ENCODE results near the gene FOXC1. TPM values are rescaled to one million over a fixed set of nuclear protein-coding genes. Genes with fewer than 3 reads are reported as not detected.

Gene FOXC1
- total RNA-seq, 4 donors from 2014 or later = 0.75 to 0.96 (median 0.79) TPM

DNA sequence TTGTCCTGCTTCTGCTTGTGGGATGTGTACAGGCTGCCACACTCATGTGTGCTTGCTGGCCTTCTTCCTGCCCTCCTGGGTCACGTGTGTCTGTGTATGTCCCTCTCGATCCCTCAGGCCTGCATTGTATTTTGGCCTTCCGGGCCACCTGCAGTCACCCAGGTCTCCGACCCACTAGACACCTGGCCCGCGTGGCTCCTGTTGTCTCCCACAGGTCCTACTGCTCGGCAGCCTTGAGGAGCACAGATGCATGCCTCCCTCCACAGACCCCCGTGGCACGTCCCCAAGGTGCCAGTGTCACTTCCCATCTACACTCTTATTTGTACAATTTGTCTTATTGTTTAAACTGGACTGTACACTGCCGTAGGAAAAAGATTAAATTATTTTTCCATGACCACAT, 43.1 kb downstream of the FOXC1 start:
- intact Hi-C loops (cut with DNase I; ENCODE audit: low total_unique reads) (no loop called here), in situ Hi-C loops (cut with MboI; ENCODE audit: low pct_ligation_motif_present in 1 of 4, low pct_unique_long_range_greater_than_20kb in 1 of 4, low sequenced_read_pairs in 3 of 4) (no loop called here)
- H3K4me1 ChIP-seq = no peaks in the 10 kb centered on the region
- H3K27ac ChIP-seq = no peak overlapping the region
- no peaks in the 10 kb centered on the region for H3K27me3 ChIP-seq
- H3K36me3 ChIP-seq = no peaks in the 10 kb centered on the region
- H3K4me3 ChIP-seq = no peak overlapping the region
- 94 to 95% methylated on average over 4 to 10 of the region's 10 CpGs for WGBS, 2 donors (ENCODE audit: low coverage in 1 of 2)
- DNase-seq = no peak
- no peak for TF ChIP-seq EP300 (IDR thresholded peaks at IDR 0.05; ENCODE audit: low read depth)
- TF ChIP-seq, protein P1, sequence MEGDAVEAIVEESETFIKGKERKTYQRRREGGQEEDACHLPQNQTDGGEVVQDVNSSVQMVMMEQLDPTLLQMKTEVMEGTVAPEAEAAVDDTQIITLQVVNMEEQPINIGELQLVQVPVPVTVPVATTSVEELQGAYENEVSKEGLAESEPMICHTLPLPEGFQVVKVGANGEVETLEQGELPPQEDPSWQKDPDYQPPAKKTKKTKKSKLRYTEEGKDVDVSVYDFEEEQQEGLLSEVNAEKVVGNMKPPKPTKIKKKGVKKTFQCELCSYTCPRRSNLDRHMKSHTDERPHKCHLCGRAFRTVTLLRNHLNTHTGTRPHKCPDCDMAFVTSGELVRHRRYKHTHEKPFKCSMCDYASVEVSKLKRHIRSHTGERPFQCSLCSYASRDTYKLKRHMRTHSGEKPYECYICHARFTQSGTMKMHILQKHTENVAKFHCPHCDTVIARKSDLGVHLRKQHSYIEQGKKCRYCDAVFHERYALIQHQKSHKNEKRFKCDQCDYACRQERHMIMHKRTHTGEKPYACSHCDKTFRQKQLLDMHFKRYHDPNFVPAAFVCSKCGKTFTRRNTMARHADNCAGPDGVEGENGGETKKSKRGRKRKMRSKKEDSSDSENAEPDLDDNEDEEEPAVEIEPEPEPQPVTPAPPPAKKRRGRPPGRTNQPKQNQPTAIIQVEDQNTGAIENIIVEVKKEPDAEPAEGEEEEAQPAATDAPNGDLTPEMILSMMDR (IDR thresholded peaks at IDR 0.05) = no peak
- no peak for TF ChIP-seq POLR2A (IDR thresholded peaks at IDR 0.05)
- no peaks in the 10 kb centered on the region for H3K9me3 ChIP-seq

DNA sequence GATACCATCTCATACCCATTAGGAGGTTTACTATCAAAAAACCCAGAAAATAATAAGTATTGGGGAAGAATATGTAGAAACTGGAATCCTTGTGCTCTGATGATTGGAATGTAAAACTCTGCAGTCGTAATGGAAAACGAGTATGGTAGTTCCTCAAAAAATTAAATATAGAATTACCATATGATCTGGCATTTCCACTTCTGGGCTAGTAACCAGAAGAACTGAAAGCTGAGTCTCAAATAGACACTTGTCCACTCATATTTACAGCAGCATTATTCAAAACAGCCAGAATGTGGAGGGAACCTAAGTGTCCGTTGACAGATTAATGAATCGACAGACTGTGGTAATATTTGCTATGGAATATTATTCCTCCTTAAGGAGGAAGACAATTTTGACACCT, 44.3 kb downstream of the FOXC1 start:
- in situ Hi-C loops (cut with MboI; ENCODE audit: low pct_ligation_motif_present in 1 of 4, low pct_unique_long_range_greater_than_20kb in 1 of 4, low sequenced_read_pairs in 3 of 4) = no loop called here
- no peaks in the 10 kb centered on the region for H3K4me1 ChIP-seq
- intact Hi-C loops (cut with DNase I; ENCODE audit: low total_unique reads) = no loop called here
- 69 to 78% methylated on average over 4 of the region's 4 CpGs for WGBS, 2 donors (ENCODE audit: low coverage in 1 of 2)
- DNase-seq = no peak
- H3K4me3 ChIP-seq = no peak overlapping the region
- H3K36me3 ChIP-seq = no peaks in the 10 kb centered on the region
- TF ChIP-seq, protein P1 (IDR thresholded peaks at IDR 0.05) = no peak
- TF ChIP-seq EP300 (IDR thresholded peaks at IDR 0.05; ENCODE audit: low read depth) (no peak), POLR2A (IDR thresholded peaks at IDR 0.05) (no peak), POLR2AphosphoS5 (IDR thresholded peaks at IDR 0.05) (no peak)
- H3K27me3 ChIP-seq = no peaks in the 10 kb centered on the region
- H3K9me3 ChIP-seq = no peaks in the 10 kb centered on the region
- H3K27ac ChIP-seq = no peak overlapping the region

DNA sequence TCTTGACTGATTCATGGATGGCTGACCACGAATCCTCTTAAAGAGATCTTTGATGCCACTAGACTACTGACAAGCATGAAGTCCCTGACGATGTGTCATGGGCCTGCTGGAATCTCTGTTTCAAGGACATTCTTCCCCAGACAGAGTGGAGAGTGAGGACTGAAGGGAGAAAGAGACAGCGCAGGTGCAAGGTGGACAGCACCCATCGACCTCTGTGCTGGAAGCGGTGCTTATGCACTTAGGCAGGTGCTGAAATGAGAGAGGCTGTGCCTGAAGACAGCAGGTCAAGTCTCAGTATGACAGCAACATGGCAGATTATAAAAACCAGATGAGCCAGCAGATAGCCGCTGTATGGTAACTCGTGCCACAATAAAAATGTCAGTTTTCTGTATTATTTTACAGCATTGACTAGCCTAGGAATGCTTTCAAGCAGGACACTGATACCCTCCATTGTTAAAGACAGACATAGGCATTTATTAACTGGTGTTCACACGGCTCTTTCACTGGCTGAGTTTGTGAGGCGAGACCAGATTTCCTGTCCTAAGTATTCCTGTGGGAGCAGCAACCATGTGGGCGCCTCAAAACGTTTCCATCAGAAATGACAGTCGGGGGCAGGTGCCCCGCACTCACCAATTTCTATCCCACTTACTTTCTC, 47.5 kb downstream of the FOXC1 start:
- Histone ChIP-seq H3K36me3 (no peaks in the 10 kb centered on the region), H3K4me3 (no peak overlapping the region), H3K27me3 (no peaks in the 10 kb centered on the region), H3K4me1 (no peaks in the 10 kb centered on the region), H3K27ac (no peak overlapping the region), H3K9me3 (no peaks in the 10 kb centered on the region)
- no peak for DNase-seq
- TF ChIP-seq EP300 (IDR thresholded peaks at IDR 0.05; ENCODE audit: low read depth) = no peak
- TF ChIP-seq, protein P1 (IDR thresholded peaks at IDR 0.05) = no peak
- no peak for TF ChIP-seq POLR2A (IDR thresholded peaks at IDR 0.05)
- TF ChIP-seq POLR2AphosphoS5 (IDR thresholded peaks at IDR 0.05) = no peak
- in situ Hi-C loops (cut with MboI; ENCODE audit: low pct_ligation_motif_present in 1 of 4, low pct_unique_long_range_greater_than_20kb in 1 of 4, low sequenced_read_pairs in 3 of 4) = no loop called here
- intact Hi-C loops (cut with DNase I; ENCODE audit: low total_unique reads) = no loop called here
- WGBS, 2 donors (ENCODE audit: low coverage in 1 of 2) = 87 to 88% methylated on average over 3 to 13 of the region's 13 CpGs

DNA sequence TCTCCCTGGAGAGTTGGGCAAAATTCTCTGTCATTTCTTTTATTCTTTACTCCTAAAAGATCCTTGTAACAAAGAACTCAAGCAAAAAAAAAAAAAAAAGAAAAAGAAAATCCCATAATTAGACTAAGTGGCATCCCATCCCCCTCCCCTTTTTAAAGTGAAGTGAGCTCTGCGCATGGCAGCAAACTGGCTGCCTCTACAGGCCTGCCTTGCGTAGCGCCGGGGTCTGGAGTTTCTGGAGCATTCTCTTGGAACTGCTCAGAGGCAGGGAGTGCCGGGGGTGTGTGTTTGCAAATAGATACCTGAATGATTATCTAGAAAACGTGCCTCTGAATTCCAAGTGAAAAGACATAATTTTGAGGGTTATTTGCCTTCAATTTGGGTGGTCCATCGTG, 48.1 kb downstream of the FOXC1 start:
- intact Hi-C loops (cut with DNase I; ENCODE audit: low total_unique reads) (no loop called here), in situ Hi-C loops (cut with MboI; ENCODE audit: low pct_ligation_motif_present in 1 of 4, low pct_unique_long_range_greater_than_20kb in 1 of 4, low sequenced_read_pairs in 3 of 4) (no loop called here)
- no peak for TF ChIP-seq POLR2AphosphoS5 (IDR thresholded peaks at IDR 0.05)
- TF ChIP-seq, protein P1 (IDR thresholded peaks at IDR 0.05) = no peak
- TF ChIP-seq EP300 (IDR thresholded peaks at IDR 0.05; ENCODE audit: low read depth) = no peak
- TF ChIP-seq POLR2A (IDR thresholded peaks at IDR 0.05) = no peak
- H3K4me1 ChIP-seq = no peaks in the 10 kb centered on the region
- no peak for DNase-seq
- no peak overlapping the region for H3K27ac ChIP-seq
- H3K36me3 ChIP-seq = no peaks in the 10 kb centered on the region
- H3K9me3 ChIP-seq = no peaks in the 10 kb centered on the region
- no peaks in the 10 kb centered on the region for H3K27me3 ChIP-seq
- H3K4me3 ChIP-seq = no peak overlapping the region
- WGBS, 2 donors (ENCODE audit: low coverage in 1 of 2) = 78 to 87% methylated on average over 7 of the region's 7 CpGs

All from transverse colon (tissue), 4 donors.